HCT116 (cell line): ENCODE data around the gene HOXB8.

ENCODE experiments used
- CBX3 ChIP-seq: IDR thresholded peaks from 2 replicates; pipeline ENCODE4 v1.6.1; 2012; ENCODE audit warnings: low read depth
- CTCF ChIP-seq, 3 experiments: fragments of 200-600 bp in 1 of 3; sonication (generic) in 1 of 3; IDR thresholded peaks in 2 of 3; conservative IDR thresholded peaks in 1 of 3; 2 replicates each; pipeline ENCODE4 v1.5.1; 2012 to 2017; ENCODE audit warnings: low read depth in 2 of 3, low read length in 2 of 3, antibody characterized with exemption in 1 of 3, borderline replicate concordance in 1 of 3, control low read depth in 1 of 3, mild to moderate bottlenecking in 1 of 3, mixed read lengths in 1 of 3, mixed run types in 1 of 3, moderate library complexity in 1 of 3; ENCODE audit not compliant: insufficient read depth in 1 of 3
- EZH2 ChIP-seq: fragments of 200-600 bp; sonication (generic); IDR thresholded peaks from 2 replicates; pipeline ENCODE4 v1.6.1; 2017; ENCODE audit warnings: antibody characterized with exemption, mixed run types
- EZH2phosphoT487 ChIP-seq: fragments of 200-600 bp; IDR thresholded peaks from 2 replicates; pipeline ENCODE4 v1.6.1; 2018; ENCODE audit warnings: antibody characterized with exemption, borderline replicate concordance
- JUND ChIP-seq: IDR thresholded peaks from 2 replicates; pipeline ENCODE4 v1.6.1; 2012
- MAX ChIP-seq: IDR thresholded peaks from 2 replicates; pipeline ENCODE4 v1.6.1; 2012
- POLR2A ChIP-seq: IDR thresholded peaks from 2 replicates; pipeline ENCODE4 v1.7.0; 2011; ENCODE audit warnings: borderline replicate concordance; ENCODE audit not compliant: insufficient read depth, insufficient read length; ENCODE audit errors: extremely low read depth
- POLR2AphosphoS5 ChIP-seq: IDR thresholded peaks from 2 replicates; pipeline ENCODE4 v1.6.1; 2011; ENCODE audit warnings: mild to moderate bottlenecking, low read depth, low read length, moderate library complexity
- ZBTB33 ChIP-seq: IDR thresholded peaks from 2 replicates; pipeline ENCODE4 v1.6.1; 2011; ENCODE audit warnings: mild to moderate bottlenecking, low read length, moderate library complexity; ENCODE audit not compliant: insufficient replicate concordance; ENCODE audit errors: extremely low read depth
- ZFX ChIP-seq: fragments of 450-650 bp; IDR thresholded peaks from 2 replicates; pipeline ENCODE4 v1.6.1; 2017

GRCh38 chr17:48615963-48616716, 1.0 kb upstream of the HOXB8 start:
- TF ChIP-seq MAX (no peak), POLR2AphosphoS5 (no peak), CTCF (IDR thresholded peaks at IDR 0.05 in 2 of 3, conservative IDR thresholded peaks at IDR 0.05 in 1 of 3; ENCODE audit: borderline replicate concordance in 1 of 3, insufficient read depth in 1 of 3, low read depth in 2 of 3, low read length in 2 of 3) (no peak), EZH2phosphoT487 (no peak), ZBTB33 (no peak), EZH2 (no peak), JUND (no peak), POLR2A (no peak), ZFX (no peak), CBX3 (no peak)
